Activated CD4-positive, alpha-beta T cell treated with anti-CD3 and anti-CD28 coated beads for 4 hours (primary cell): ENCODE measurements around the gene TINCR.
"Not testable (repeated sequence)": the region's sequence is repeated elsewhere in the genome, so short reads cannot be mapped to it uniquely, and the experiment has no call there.

Experiments used
- DNase-seq, 2 donors: peaks; one replicate each; pipeline ENCODE4 v3.0.0-alpha.2; 2020

The TINCR gene

GRCh38 chr19:5558101-5558621 is 9.6 kb downstream of the TINCR start:
- no peak for DNase-seq

GRCh38 chr19:5557691-5558090 is 10.1 kb downstream of the TINCR start:
- DNase-seq, result no peak

- DNase-seq, result no peak
Observed at GRCh38 chr19:5554828-5555227, 12.9 kb downstream of the TINCR start.

GRCh38 chr19:5553892-5554291 is 13.9 kb downstream of the TINCR start:
- no peak for DNase-seq

- DNase-seq, result no peak
Observed at GRCh38 chr19:5547881-5548280, 19.9 kb downstream of the TINCR start.

GRCh38 chr19:5545984-5546383 is 21.8 kb downstream of the TINCR start:
- no peak for DNase-seq

- DNase-seq, result no peak
Observed at GRCh38 chr19:5545051-5545450, 22.7 kb downstream of the TINCR start.

GRCh38 chr19:5542665-5543064 is 25.1 kb downstream of the TINCR start:
- no peak for DNase-seq

- no peak for DNase-seq
Observed at GRCh38 chr19:5541456-5541855, 26.3 kb downstream of the TINCR start.

- no peak for DNase-seq
Observed at GRCh38 chr19:5540208-5540607, 27.5 kb downstream of the TINCR start.

GRCh38 chr19:5537870-5538269 is 29.9 kb downstream of the TINCR start:
- no peak for DNase-seq

- DNase-seq, result not testable (repeated sequence)
Observed at GRCh38 chr19:5536982-5537579, 30.7 kb downstream of the TINCR start.

GRCh38 chr19:5536337-5536894 is 31.3 kb downstream of the TINCR start:
- DNase-seq, result no peak

GRCh38 chr19:5534787-5535586 is 32.8 kb downstream of the TINCR start:
- DNase-seq, result no peak

- DNase-seq, result no peak
Observed at GRCh38 chr19:5533257-5533656, 34.5 kb downstream of the TINCR start.

- DNase-seq, result no peak
Observed at GRCh38 chr19:5530701-5531100, 37.1 kb downstream of the TINCR start.

GRCh38 chr19:5526691-5527090 is 41.1 kb downstream of the TINCR start:
- DNase-seq, result no peak

GRCh38 chr19:5524081-5524480 is 43.7 kb downstream of the TINCR start:
- no peak for DNase-seq

- no peak for DNase-seq
Observed at GRCh38 chr19:5522106-5522505, 45.6 kb downstream of the TINCR start.

GRCh38 chr19:5520501-5520900 is 47.3 kb downstream of the TINCR start:
- DNase-seq, result no peak

GRCh38 chr19:5519076-5519475 is 48.7 kb downstream of the TINCR start:
- DNase-seq, result no peak

GRCh38 chr19:5515737-5516136 is 52.0 kb downstream of the TINCR start:
- DNase-seq, result no peak

- no peak for DNase-seq
Observed at GRCh38 chr19:5514001-5514400, 53.8 kb downstream of the TINCR start.

- DNase-seq, result no peak
Observed at GRCh38 chr19:5512715-5513114, 55.0 kb downstream of the TINCR start.
